Caco-2 (cell line): ENCODE results near the gene ETV6. TPM values are rescaled to one million over a fixed set of nuclear protein-coding genes. Genes with fewer than 3 reads are reported as not detected.

Source experiments
- BruUV-seq: library from RNA; stranded (reverse); fragments of 400-500 nt; replicated peaks from 2 replicates; lab custom pipeline; 2021; lab: Mats Ljungman, UMichigan
- CTCF ChIA-PET: fragments of 300-600 bp; sonication (Branson Sonifier 250); formaldehyde crosslinking; loops from one replicate; lab custom pipeline; 2022; ENCODE audit warnings: antibody characterized with exemption; lab: Charles Lee
- POLR2A ChIA-PET: fragments of 300-600 bp; sonication (Branson Sonifier 250); formaldehyde crosslinking; loops from one replicate; lab custom pipeline; 2022; ENCODE audit warnings: antibody characterized with exemption; lab: Charles Lee
- DNase-seq, 2 experiments: peaks; one replicate each; pipeline versions ENCODE4 v3.0.0 to v3.0.0-alpha.2; 2020 to 2022
- H3K27me3 ChIP-seq: replicated peaks from 2 replicates; pipeline ENCODE4 v1.6.0; 2011; ENCODE audit warnings: low read length; ENCODE audit not compliant: control insufficient read depth, insufficient read depth
- H3K36me3 ChIP-seq: 2 replicates; pipeline ENCODE4 v1.5.1; 2011; ENCODE audit warnings: low read length; ENCODE audit not compliant: control insufficient read depth, insufficient read depth
- H3K4me1 ChIP-seq: fragments of 250-450 bp; sonication (Bioruptor Pico); 2 replicates; pipeline ENCODE4 v1.5.1; 2020; ENCODE audit warnings: mild to moderate bottlenecking
- H3K4me3 ChIP-seq: 2 replicates; pipeline ENCODE4 v1.5.1; 2011; ENCODE audit warnings: low read depth, mild to moderate bottlenecking, control low read depth, low read length
- H3K9me3 ChIP-seq: fragments of 250-450 bp; sonication (Bioruptor Pico); 2 replicates; pipeline ENCODE4 v1.5.1; 2020; ENCODE audit warnings: mild to moderate bottlenecking, moderate library complexity
- H3K27ac Mint-ChIP-seq: one replicate; pipeline ENCODE4 v1.8.0; 2022; ENCODE audit warnings: mixed read lengths; ENCODE audit not compliant: unreplicated experiment
- H3K27me3 Mint-ChIP-seq: one replicate; pipeline ENCODE4 v1.8.0; 2022; ENCODE audit warnings: mixed read lengths; ENCODE audit not compliant: insufficient read depth, unreplicated experiment
- H3K36me3 Mint-ChIP-seq: one replicate; pipeline ENCODE4 v1.8.0; 2022; ENCODE audit warnings: mild to moderate bottlenecking, mixed read lengths; ENCODE audit not compliant: insufficient read depth, unreplicated experiment
- H3K4me1 Mint-ChIP-seq: one replicate; pipeline ENCODE4 v1.8.0; 2022; ENCODE audit warnings: low read depth, mixed read lengths; ENCODE audit not compliant: unreplicated experiment
- H3K4me3 Mint-ChIP-seq: one replicate; pipeline ENCODE4 v1.8.0; 2022; ENCODE audit warnings: mild to moderate bottlenecking, moderate library complexity, mixed read lengths; ENCODE audit not compliant: unreplicated experiment
- H3K9me3 Mint-ChIP-seq: one replicate; pipeline ENCODE4 v1.8.0; 2022; ENCODE audit warnings: mixed read lengths; ENCODE audit not compliant: unreplicated experiment
- CTCF ChIP-seq, 2 experiments: fragments of 200-600 bp in 1 of 2; IDR thresholded peaks; 1 replicate in 1 of 2; 2 replicates in 1 of 2; pipeline versions ENCODE4 v1.5.1 to v1.8.0; 2011 to 2022; ENCODE audit warnings: antibody characterized with exemption in 1 of 2, control low read depth in 1 of 2, inconsistent platforms in 1 of 2, low read depth in 1 of 2, low read length in 1 of 2, mild to moderate bottlenecking in 1 of 2, moderate library complexity in 1 of 2; ENCODE audit not compliant: insufficient read depth in 1 of 2, severe bottlenecking in 1 of 2, unreplicated experiment in 1 of 2
- intact Hi-C: fragments of 100-400 bp; cut with micrococcal nuclease; formaldehyde crosslinking; loops from one replicate; pipeline ENCODE4 v1.10.0; 2022; ENCODE audit not compliant: unreplicated experiment
- total RNA-seq: library from RNA; stranded (reverse); gene quantifications from 2 replicates; pipeline ENCODE4 v1.2.3, GENCODE V29; 2022

The ETV6 gene
- total RNA-seq, 1 experiment from 2014 or later: 15.6 TPM

- no peaks in the 10 kb centered on the region for H3K27me3 Mint-ChIP-seq
- no peak overlapping the region for H3K4me3 Mint-ChIP-seq
- POLR2A ChIA-PET: no interaction called here
- no peak for DNase-seq
- BruUV-seq: no TSS peak
- peaks cover 41% of the 10 kb centered on the region for H3K9me3 Mint-ChIP-seq
- Histone ChIP-seq H3K9me3 (peaks cover 18% of the 10 kb centered on the region), H3K4me1 (peaks cover 9% of the 10 kb centered on the region), H3K36me3 (no peaks in the 10 kb centered on the region), H3K4me3 (no peak overlapping the region), H3K27me3 (no peaks in the 10 kb centered on the region)
- CTCF ChIA-PET: no interaction called here
- no peak overlapping the region for H3K27ac Mint-ChIP-seq
- TF ChIP-seq CTCF (IDR thresholded peaks at IDR 0.05; ENCODE audit: insufficient read depth in 1 of 2, low read depth in 1 of 2, low read length in 1 of 2, severe bottlenecking in 1 of 2, unreplicated experiment in 1 of 2): no peak
- H3K4me1 Mint-ChIP-seq: peaks cover 16% of the 10 kb centered on the region
- intact Hi-C loops: no loop called here
- H3K36me3 Mint-ChIP-seq: no peaks in the 10 kb centered on the region
Measured at GRCh38 chr12:11863478-11863906, 214.0 kb downstream of the ETV6 start.

DNA sequence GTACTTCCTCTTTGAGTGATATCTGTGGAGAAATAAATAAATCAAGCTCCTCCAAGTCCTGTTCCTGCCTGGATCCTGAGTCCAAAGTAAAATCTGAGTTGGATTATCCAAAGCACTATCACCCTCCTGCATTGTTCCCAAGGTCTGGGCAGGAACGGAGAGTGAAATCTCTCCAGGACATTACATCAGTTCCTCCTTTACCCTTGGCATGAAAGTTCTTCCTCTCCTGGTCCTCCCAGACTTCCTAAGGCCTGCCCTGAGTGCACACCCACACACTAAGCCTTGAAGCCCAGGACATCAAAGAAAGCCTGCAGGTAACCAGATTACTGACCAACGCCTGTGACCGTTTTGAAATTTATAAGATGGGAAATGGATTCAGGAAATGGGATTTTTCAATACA lies 214.5 kb downstream of the ETV6 start:
- H3K9me3 Mint-ChIP-seq: peaks cover 41% of the 10 kb centered on the region
- no peaks in the 10 kb centered on the region for H3K27me3 Mint-ChIP-seq
- no peak overlapping the region for H3K4me3 ChIP-seq
- H3K4me1 Mint-ChIP-seq: peaks cover 16% of the 10 kb centered on the region
- BruUV-seq: no TSS peak
- peaks cover 18% of the 10 kb centered on the region for H3K9me3 ChIP-seq
- ChIA-PET CTCF (interaction anchor here (0.5 kb wide), 1 partner anchor 1235 kb away, joined by 4 read pairs; no protein-coding TSS in a partner anchor), POLR2A (no interaction called here)
- intact Hi-C loops: no loop called here
- peaks cover 9% of the 10 kb centered on the region for H3K4me1 ChIP-seq
- DNase-seq: no peak
- no peaks in the 10 kb centered on the region for H3K36me3 ChIP-seq
- no peak for TF ChIP-seq CTCF (IDR thresholded peaks at IDR 0.05; ENCODE audit: insufficient read depth in 1 of 2, low read depth in 1 of 2, low read length in 1 of 2, severe bottlenecking in 1 of 2, unreplicated experiment in 1 of 2)
- no peaks in the 10 kb centered on the region for H3K36me3 Mint-ChIP-seq
- H3K27ac Mint-ChIP-seq: no peak overlapping the region
- H3K27me3 ChIP-seq: no peaks in the 10 kb centered on the region
- H3K4me3 Mint-ChIP-seq: no peak overlapping the region

GRCh38 chr12:11865824-11866223 lies 216.3 kb downstream of the ETV6 start:
- no peak for DNase-seq
- ChIA-PET CTCF (no interaction called here), POLR2A (no interaction called here)
- no peak overlapping the region for H3K4me3 ChIP-seq
- Mint-ChIP-seq H3K27ac (no peak overlapping the region), H3K36me3 (no peaks in the 10 kb centered on the region), H3K4me1 (peaks cover 12% of the 10 kb centered on the region), H3K4me3 (no peak overlapping the region), H3K27me3 (no peaks in the 10 kb centered on the region), H3K9me3 (peaks cover 41% of the 10 kb centered on the region)
- peaks cover 18% of the 10 kb centered on the region for H3K9me3 ChIP-seq
- no TSS peak for BruUV-seq
- no peaks in the 10 kb centered on the region for H3K27me3 ChIP-seq
- intact Hi-C loops: no loop called here
- peaks cover 6% of the 10 kb centered on the region for H3K4me1 ChIP-seq
- no peak for TF ChIP-seq CTCF (IDR thresholded peaks at IDR 0.05; ENCODE audit: insufficient read depth in 1 of 2, low read depth in 1 of 2, low read length in 1 of 2, severe bottlenecking in 1 of 2, unreplicated experiment in 1 of 2)
- no peaks in the 10 kb centered on the region for H3K36me3 ChIP-seq
